ENCODE results near the gene CFAP107.

DNA sequence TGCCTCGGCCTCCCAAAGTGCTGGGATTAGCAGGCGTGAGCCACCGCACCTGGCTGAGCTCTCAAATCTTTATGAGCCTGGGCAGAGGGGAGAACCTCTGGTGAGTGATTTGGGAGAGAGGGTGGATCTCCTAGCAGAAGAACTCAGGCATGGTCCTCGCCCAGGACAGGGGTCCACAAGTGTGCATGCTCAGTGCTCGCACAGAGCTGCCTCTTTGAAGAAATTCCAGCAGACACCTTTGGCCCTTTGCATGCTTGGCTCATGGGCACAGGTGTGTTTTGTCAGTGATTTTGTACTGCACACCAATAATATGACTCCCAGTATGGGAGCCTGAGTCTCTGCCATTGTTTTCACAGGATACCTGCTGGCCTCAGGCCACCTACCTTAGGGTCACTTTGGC, 15.8 kb downstream of the CFAP107 start:
- TF ChIP-seq, protein P1, sequence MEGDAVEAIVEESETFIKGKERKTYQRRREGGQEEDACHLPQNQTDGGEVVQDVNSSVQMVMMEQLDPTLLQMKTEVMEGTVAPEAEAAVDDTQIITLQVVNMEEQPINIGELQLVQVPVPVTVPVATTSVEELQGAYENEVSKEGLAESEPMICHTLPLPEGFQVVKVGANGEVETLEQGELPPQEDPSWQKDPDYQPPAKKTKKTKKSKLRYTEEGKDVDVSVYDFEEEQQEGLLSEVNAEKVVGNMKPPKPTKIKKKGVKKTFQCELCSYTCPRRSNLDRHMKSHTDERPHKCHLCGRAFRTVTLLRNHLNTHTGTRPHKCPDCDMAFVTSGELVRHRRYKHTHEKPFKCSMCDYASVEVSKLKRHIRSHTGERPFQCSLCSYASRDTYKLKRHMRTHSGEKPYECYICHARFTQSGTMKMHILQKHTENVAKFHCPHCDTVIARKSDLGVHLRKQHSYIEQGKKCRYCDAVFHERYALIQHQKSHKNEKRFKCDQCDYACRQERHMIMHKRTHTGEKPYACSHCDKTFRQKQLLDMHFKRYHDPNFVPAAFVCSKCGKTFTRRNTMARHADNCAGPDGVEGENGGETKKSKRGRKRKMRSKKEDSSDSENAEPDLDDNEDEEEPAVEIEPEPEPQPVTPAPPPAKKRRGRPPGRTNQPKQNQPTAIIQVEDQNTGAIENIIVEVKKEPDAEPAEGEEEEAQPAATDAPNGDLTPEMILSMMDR (IDR thresholded peaks at IDR 0.05; ENCODE audit: poor library complexity, severe bottlenecking) = no peak
- TF ChIP-seq, protein P2, sequence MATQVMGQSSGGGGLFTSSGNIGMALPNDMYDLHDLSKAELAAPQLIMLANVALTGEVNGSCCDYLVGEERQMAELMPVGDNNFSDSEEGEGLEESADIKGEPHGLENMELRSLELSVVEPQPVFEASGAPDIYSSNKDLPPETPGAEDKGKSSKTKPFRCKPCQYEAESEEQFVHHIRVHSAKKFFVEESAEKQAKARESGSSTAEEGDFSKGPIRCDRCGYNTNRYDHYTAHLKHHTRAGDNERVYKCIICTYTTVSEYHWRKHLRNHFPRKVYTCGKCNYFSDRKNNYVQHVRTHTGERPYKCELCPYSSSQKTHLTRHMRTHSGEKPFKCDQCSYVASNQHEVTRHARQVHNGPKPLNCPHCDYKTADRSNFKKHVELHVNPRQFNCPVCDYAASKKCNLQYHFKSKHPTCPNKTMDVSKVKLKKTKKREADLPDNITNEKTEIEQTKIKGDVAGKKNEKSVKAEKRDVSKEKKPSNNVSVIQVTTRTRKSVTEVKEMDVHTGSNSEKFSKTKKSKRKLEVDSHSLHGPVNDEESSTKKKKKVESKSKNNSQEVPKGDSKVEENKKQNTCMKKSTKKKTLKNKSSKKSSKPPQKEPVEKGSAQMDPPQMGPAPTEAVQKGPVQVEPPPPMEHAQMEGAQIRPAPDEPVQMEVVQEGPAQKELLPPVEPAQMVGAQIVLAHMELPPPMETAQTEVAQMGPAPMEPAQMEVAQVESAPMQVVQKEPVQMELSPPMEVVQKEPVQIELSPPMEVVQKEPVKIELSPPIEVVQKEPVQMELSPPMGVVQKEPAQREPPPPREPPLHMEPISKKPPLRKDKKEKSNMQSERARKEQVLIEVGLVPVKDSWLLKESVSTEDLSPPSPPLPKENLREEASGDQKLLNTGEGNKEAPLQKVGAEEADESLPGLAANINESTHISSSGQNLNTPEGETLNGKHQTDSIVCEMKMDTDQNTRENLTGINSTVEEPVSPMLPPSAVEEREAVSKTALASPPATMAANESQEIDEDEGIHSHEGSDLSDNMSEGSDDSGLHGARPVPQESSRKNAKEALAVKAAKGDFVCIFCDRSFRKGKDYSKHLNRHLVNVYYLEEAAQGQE (IDR thresholded peaks at IDR 0.05; ENCODE audit: borderline replicate concordance) = no peak
- TF ChIP-seq TAF1 (IDR thresholded peaks at IDR 0.05; ENCODE audit: low read depth) (no peak), EZH2 (IDR thresholded peaks at IDR 0.05; ENCODE audit: borderline replicate concordance, insufficient read depth, low read length, poor library complexity, severe bottlenecking) (no peak), SMC3 (conservative IDR thresholded peaks at IDR 0.05; ENCODE audit: poor library complexity) (no peak), POLR2AphosphoS5 (IDR thresholded peaks at IDR 0.05) (no peak)

Data from neural cell (in vitro differentiated cells).